Endodermal cell (in vitro differentiated cells): ENCODE data around the gene TUBA3C. TPM values are rescaled to one million over a fixed set of nuclear protein-coding genes. Genes with fewer than 3 reads are reported as not detected.

Experiments used
- DNase-seq: peaks from one replicate; pipeline ENCODE4 v3.0.0-alpha.2; 2017
- H3K27ac ChIP-seq: 2 replicates; pipeline ENCODE4 v1.5.1; 2013; ENCODE audit warnings: mild to moderate bottlenecking, low read depth, low read length, moderate library complexity
- H3K27me3 ChIP-seq: 2 replicates; pipeline ENCODE4 v1.6.1; 2013; ENCODE audit warnings: mild to moderate bottlenecking, low read length, moderate library complexity; ENCODE audit not compliant: insufficient read depth, control insufficient read depth, poor library complexity, severe bottlenecking
- H3K36me3 ChIP-seq: 2 replicates; pipeline ENCODE4 v1.7.0; 2013; ENCODE audit warnings: mild to moderate bottlenecking, low read length, moderate library complexity; ENCODE audit not compliant: control insufficient read depth, insufficient read depth
- H3K4me1 ChIP-seq: one replicate; pipeline ENCODE4 v1.7.0; 2013; ENCODE audit warnings: low read length; ENCODE audit not compliant: control insufficient read depth, insufficient read depth
- H3K4me3 ChIP-seq: 2 replicates; pipeline ENCODE4 v1.5.1; 2013; ENCODE audit warnings: mild to moderate bottlenecking, low read length, moderate library complexity
- H3K9ac ChIP-seq: 2 replicates; pipeline ENCODE4 v1.6.1; 2013; ENCODE audit warnings: mild to moderate bottlenecking, low read length, moderate library complexity; ENCODE audit not compliant: poor library complexity, severe bottlenecking; ENCODE audit errors: extremely low read depth
- H3K9me3 ChIP-seq: 2 replicates; pipeline ENCODE4 v1.6.1; 2013; ENCODE audit warnings: mild to moderate bottlenecking, low read length, moderate library complexity; ENCODE audit not compliant: control insufficient read depth
- H3K27ac Mint-ChIP-seq: 2 replicates; pipeline ENCODE4 v1.8.0; 2020; ENCODE audit warnings: mixed read lengths
- H3K27me3 Mint-ChIP-seq: 2 replicates; pipeline ENCODE4 v1.8.0; 2021; ENCODE audit warnings: mild to moderate bottlenecking, mixed read lengths; ENCODE audit not compliant: insufficient read depth
- H3K36me3 Mint-ChIP-seq: 2 replicates; pipeline ENCODE4 v1.8.0; 2020; ENCODE audit warnings: low read depth, mixed read lengths
- H3K4me1 Mint-ChIP-seq: 2 replicates; pipeline ENCODE4 v1.8.0; 2020; ENCODE audit warnings: mixed read lengths
- H3K4me3 Mint-ChIP-seq: 2 replicates; pipeline ENCODE4 v1.8.0; 2020; ENCODE audit warnings: mild to moderate bottlenecking, moderate library complexity, mixed read lengths
- H3K9me3 Mint-ChIP-seq: 2 replicates; pipeline ENCODE4 v1.8.0; 2020; ENCODE audit warnings: mild to moderate bottlenecking, mixed read lengths
- WGBS, 2 experiments: methylation state at CpG; one replicate each; pipeline versions ENCODE4 v1.1.5 to v1.1.7; 2013; ENCODE audit warnings: missing lambda C conversion rate in 2 of 2, mixed read lengths in 1 of 2; ENCODE audit not compliant: insufficient coverage in 1 of 2, insufficient read length in 1 of 2; 5-methylcytosine and 5-hydroxymethylcytosine counted together
- total RNA-seq, 2 donors: library from RNA; stranded (reverse); fragmentation: NEBNext Ultra II Directional in 1 of 2; extraction: Animal tissue kit (Norgen Biotek cat#: 25700) in 1 of 2; gene quantifications; 2 replicates in 1 of 2; 3 replicates in 1 of 2; pipeline ENCODE4 v1.2.1, GENCODE V29; 2021
- TF ChIP-seq, protein P1 (sequence below): fragments of 200-600 bp; sonication (generic); conservative IDR thresholded peaks from 2 replicates; pipeline ENCODE4 v1.5.0; 2021; ENCODE audit warnings: antibody characterized with exemption, mild to moderate bottlenecking

TUBA3C gene
- total RNA-seq, 2 donors from 2014 or later: not detected

GRCh38 chr13:19171563-19171962, 10.1 kb downstream of the TUBA3C start:
- H3K9me3 Mint-ChIP-seq: peaks cover 99% of the 10 kb centered on the region
- 77 to 82% methylated on average over 7 of the region's 7 CpGs for WGBS, 2 experiments

GRCh38 chr13:19169991-19170390, 11.6 kb downstream of the TUBA3C start:
- TF ChIP-seq, protein P1, sequence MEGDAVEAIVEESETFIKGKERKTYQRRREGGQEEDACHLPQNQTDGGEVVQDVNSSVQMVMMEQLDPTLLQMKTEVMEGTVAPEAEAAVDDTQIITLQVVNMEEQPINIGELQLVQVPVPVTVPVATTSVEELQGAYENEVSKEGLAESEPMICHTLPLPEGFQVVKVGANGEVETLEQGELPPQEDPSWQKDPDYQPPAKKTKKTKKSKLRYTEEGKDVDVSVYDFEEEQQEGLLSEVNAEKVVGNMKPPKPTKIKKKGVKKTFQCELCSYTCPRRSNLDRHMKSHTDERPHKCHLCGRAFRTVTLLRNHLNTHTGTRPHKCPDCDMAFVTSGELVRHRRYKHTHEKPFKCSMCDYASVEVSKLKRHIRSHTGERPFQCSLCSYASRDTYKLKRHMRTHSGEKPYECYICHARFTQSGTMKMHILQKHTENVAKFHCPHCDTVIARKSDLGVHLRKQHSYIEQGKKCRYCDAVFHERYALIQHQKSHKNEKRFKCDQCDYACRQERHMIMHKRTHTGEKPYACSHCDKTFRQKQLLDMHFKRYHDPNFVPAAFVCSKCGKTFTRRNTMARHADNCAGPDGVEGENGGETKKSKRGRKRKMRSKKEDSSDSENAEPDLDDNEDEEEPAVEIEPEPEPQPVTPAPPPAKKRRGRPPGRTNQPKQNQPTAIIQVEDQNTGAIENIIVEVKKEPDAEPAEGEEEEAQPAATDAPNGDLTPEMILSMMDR: no peak
- no peak overlapping the region for H3K27ac Mint-ChIP-seq
- Histone ChIP-seq H3K36me3 (no peaks in the 10 kb centered on the region), H3K27me3 (no peaks in the 10 kb centered on the region), H3K4me1 (no peaks in the 10 kb centered on the region), H3K27ac (no peak overlapping the region), H3K9me3 (peaks cover 58% of the 10 kb centered on the region), H3K9ac (no peak overlapping the region), H3K4me3 (no peak overlapping the region)
- DNase-seq: no peak
- H3K36me3 Mint-ChIP-seq: no peaks in the 10 kb centered on the region
- H3K9me3 Mint-ChIP-seq: peaks cover 96% of the 10 kb centered on the region
- no peak overlapping the region for H3K4me3 Mint-ChIP-seq
- H3K4me1 Mint-ChIP-seq: no peaks in the 10 kb centered on the region
- no peaks in the 10 kb centered on the region for H3K27me3 Mint-ChIP-seq
- 60 to 83% methylated on average over 1 to 4 of the region's 4 CpGs for WGBS, 2 experiments

More at GRCh38 chr13:19171563-19171962, 10.1 kb downstream of the TUBA3C start:
- Histone ChIP-seq H3K9me3 (peaks cover 60% of the 10 kb centered on the region), H3K36me3 (no peaks in the 10 kb centered on the region), H3K9ac (no peak overlapping the region), H3K4me1 (no peaks in the 10 kb centered on the region), H3K4me3 (no peak overlapping the region), H3K27ac (no peak overlapping the region), H3K27me3 (no peaks in the 10 kb centered on the region)
- H3K36me3 Mint-ChIP-seq: no peaks in the 10 kb centered on the region
- no peak overlapping the region for H3K27ac Mint-ChIP-seq
- H3K4me3 Mint-ChIP-seq: no peak overlapping the region
- H3K27me3 Mint-ChIP-seq: no peaks in the 10 kb centered on the region
- H3K4me1 Mint-ChIP-seq: no peaks in the 10 kb centered on the region
- DNase-seq: no peak
- TF ChIP-seq, protein P1: no peak

- Mint-ChIP-seq H3K27ac (no peak overlapping the region), H3K27me3 (no peaks in the 10 kb centered on the region), H3K4me3 (no peak overlapping the region), H3K4me1 (no peaks in the 10 kb centered on the region), H3K9me3 (peaks cover 96% of the 10 kb centered on the region), H3K36me3 (no peaks in the 10 kb centered on the region)
- Histone ChIP-seq H3K27me3 (no peaks in the 10 kb centered on the region), H3K9me3 (peaks cover 62% of the 10 kb centered on the region), H3K27ac (no peak overlapping the region), H3K9ac (no peak overlapping the region), H3K4me3 (no peak overlapping the region), H3K4me1 (no peaks in the 10 kb centered on the region), H3K36me3 (no peaks in the 10 kb centered on the region)
- WGBS, 2 experiments: 80 to 83% methylated on average over 1 to 3 of the region's 3 CpGs
- DNase-seq: no peak
- TF ChIP-seq, protein P1: no peak
These were observed 12.1 kb downstream of the TUBA3C start for GRCh38 chr13:19169496-19169895.
